Heart left ventricle (tissue), 16 donors: ENCODE measurements around the gene EXOSC6. TPM values are rescaled to one million over a fixed set of nuclear protein-coding genes. Genes with fewer than 3 reads are reported as not detected.
A peak's percentile ranks its signal among the peaks of the same experiment; 100 is the strongest.

Experiments
- ATAC-seq, 4 donors: fragments of 200-7000 bp; cut with Tn5 transposase; one replicate each; pipeline ENCODE4 v1.9.1; 2020 to 2022; ENCODE audit warnings: moderate library complexity in 4 of 4, mild to moderate bottlenecking in 3 of 4, moderate number of reproducible peaks in 1 of 4
- DNase-seq, 5 donors: peaks; one replicate each; pipeline ENCODE4 v3.0.0-alpha.2; 2020
- H3K27ac ChIP-seq, 12 donors: fragments of 200-600 bp; sonication (generic) in 4 of 12; one replicate each; pipeline versions ENCODE4 v1.5.0 to v1.8.0; 2016 to 2022; ENCODE audit warnings: mild to moderate bottlenecking in 2 of 12
- H3K27me3 ChIP-seq, 9 donors: fragments of 200-600 bp; sonication (generic) in 2 of 9; one replicate each; pipeline versions ENCODE4 v1.5.1 to v1.8.0; 2016 to 2022; ENCODE audit warnings: mild to moderate bottlenecking in 3 of 9
- H3K36me3 ChIP-seq, 9 donors: fragments of 200-600 bp; sonication (generic) in 2 of 9; one replicate each; pipeline versions ENCODE4 v1.5.0 to v1.8.0; 2018 to 2022; ENCODE audit warnings: mild to moderate bottlenecking in 2 of 9
- H3K4me1 ChIP-seq, 12 donors: fragments of 200-600 bp; sonication (generic) in 4 of 12; one replicate each; pipeline versions ENCODE4 v1.5.0 to v1.8.0; 2016 to 2022; ENCODE audit warnings: mild to moderate bottlenecking in 3 of 12
- H3K4me3 ChIP-seq, 12 donors: fragments of 200-600 bp; sonication (generic) in 4 of 12; one replicate each; pipeline versions ENCODE4 v1.5.0 to v1.8.0; 2017 to 2022; ENCODE audit warnings: mild to moderate bottlenecking in 9 of 12, moderate library complexity in 4 of 12
- H3K9me3 ChIP-seq, 12 donors: fragments of 200-600 bp; sonication (generic) in 4 of 12; one replicate each; pipeline versions ENCODE4 v1.5.0 to v1.8.0; 2016 to 2022; ENCODE audit warnings: mild to moderate bottlenecking in 1 of 12
- CTCF ChIP-seq, 12 donors: fragments of 200-600 bp; sonication (generic) in 4 of 12; IDR thresholded peaks; one replicate each; pipeline versions ENCODE4 v1.5.0 to v1.8.0; 2018 to 2022; ENCODE audit warnings: antibody characterized with exemption in 12 of 12, mild to moderate bottlenecking in 5 of 12
- POLR2A ChIP-seq, 2 donors: fragments of 450-650 bp; IDR thresholded peaks; one replicate each; pipeline ENCODE4 v1.6.1; 2017; ENCODE audit warnings: antibody characterized with exemption in 2 of 2, mild to moderate bottlenecking in 2 of 2, moderate library complexity in 2 of 2
- WGBS, 4 donors: extraction: QIAGEN DNeasy Blood & Tissue Kit in 2 of 4; methylation state at CpG; one replicate each; pipeline versions ENCODE4 v1.1.5 to v1.1.7; 2013 to 2018; 5-methylcytosine and 5-hydroxymethylcytosine counted together
- intact Hi-C, 10 donors: fragments of 100-400 bp; cut with DNase I; formaldehyde crosslinking; loops; one replicate each; pipeline versions ENCODE4 v1.11.1 to v1.14.2; 2022
- polyA plus RNA-seq, 2 donors: library from polyadenylated mRNA; stranded (reverse); fragments of 200-250 nt; gene quantifications; one replicate each; pipeline ENCODE4 v1.2.3, GENCODE V29; 2013
- total RNA-seq, 9 donors: library from RNA; depleted of rRNA in 2 of 9; stranded (reverse); fragments of >200 nt in 2 of 9; fragmentation: NEBNext Ultra II Directional in 3 of 9; extraction: Animal tissue kit (Norgen Biotek cat#: 25700) in 3 of 9; gene quantifications; one replicate each; pipeline versions ENCODE4 v1.1.0 to v1.2.4, GENCODE V29; 2016 to 2023
- donor health status: ischemic (EF 13 %, LVEDD 7.1; RV severe dilation, severe dysfunction).
- donor health status: healthy with polysubstance abuse.
- donor health status: DM: no; HTN: yes; CAD: no.
- donor health status: DM: no; HTN: no; CAD: no.
- donor health status: ischemic (EF 25% LVEDD 6.9; RV normal size, moderate dysfunction).
- donor health status: ischemic (EF 25% LVEDD 5.7; RV mildly dilated, moderate dysfunction).
- donor health status: healthy.
- donor health status: DM: yes; HTN: yes; CAD: no.
- donor health status: ischemic (EF 35%, LVEDD 5.7; RV mildly dilated, moderate dysfunction).
- donor health status: nonischemic (EF 11% LVEDD 7.7; RV severe dilation, severe dysfunction).
- donor health status: DM: yes; HTN: yes; CAD: no.
- donor health status: PGD.
- donor health status: ischemic (EF 29% LVEDD 5.4; RV normal size, mild dysfunction).
- donor health status: nonischemic (EF 23%, LVEDD 6.1; RV moderate dilation, normal function).

The EXOSC6 gene
- total and polyA plus RNA-seq, 11 donors: 7.1 to 19.2 (median 13.7) TPM

GRCh38 chr16:70254965-70255286 is 3.2 kb upstream of the EXOSC6 start:
- TF ChIP-seq POLR2A (IDR thresholded peaks at IDR 0.05): no peak
- TF ChIP-seq CTCF (IDR thresholded peaks at IDR 0.05): no peak
- 94 to 96% (median 95%) methylated on average over 12 of the region's 12 CpGs for WGBS, 4 donors
- Histone ChIP-seq H3K4me3 (no peak overlapping the region), H3K9me3 (no peaks in the 10 kb centered on the region), H3K27me3 (no peaks in the 10 kb centered on the region), H3K36me3 (peaks cover 0 to 85% (median 79%) of the 10 kb centered on the region in 9 donors), H3K4me1 (peaks cover 0 to 22% (median 10%) of the 10 kb centered on the region in 12 donors), H3K27ac (no peak overlapping the region)
- intact Hi-C loops: no loop called here
- ATAC-seq (no peak), DNase-seq (no peak)

- ATAC-seq (no peak), DNase-seq (no peak)
- 90 to 95% (median 92%) methylated on average over 9 of the region's 9 CpGs for WGBS, 4 donors
- intact Hi-C loops: no loop called here
- Histone ChIP-seq H3K36me3 (peaks cover 0 to 85% (median 74%) of the 10 kb centered on the region in 9 donors), H3K27ac (no peak overlapping the region), H3K4me1 (peaks cover 0 to 27% (median 15%) of the 10 kb centered on the region in 12 donors), H3K4me3 (no peak overlapping the region), H3K27me3 (no peaks in the 10 kb centered on the region), H3K9me3 (no peaks in the 10 kb centered on the region)
- TF ChIP-seq CTCF (IDR thresholded peaks at IDR 0.05) (peak in 2 of 12 donors; percentile 2 to 3), POLR2A (IDR thresholded peaks at IDR 0.05) (no peak)
These were observed 2.6 kb upstream of the EXOSC6 start for GRCh38 chr16:70254180-70254964.

GRCh38 chr16:70253291-70254106 is 1.8 kb upstream of the EXOSC6 start:
- Histone ChIP-seq H3K36me3 (peaks cover 0 to 84% (median 65%) of the 10 kb centered on the region in 9 donors), H3K4me1 (peaks cover 0 to 36% (median 20%) of the 10 kb centered on the region in 12 donors), H3K27ac (no peak overlapping the region), H3K9me3 (no peaks in the 10 kb centered on the region), H3K4me3 (no peak overlapping the region), H3K27me3 (no peaks in the 10 kb centered on the region)
- no peak for DNase-seq
- 71 to 79% (median 76%) methylated on average over 11 to 16 of the region's 16 CpGs for WGBS, 4 donors
- intact Hi-C loops: no loop called here
- TF ChIP-seq POLR2A (IDR thresholded peaks at IDR 0.05): no peak
- TF ChIP-seq CTCF (IDR thresholded peaks at IDR 0.05): peak in 10 of 12 donors; percentile 11 to 54 (median 35)
- ATAC-seq: no peak

- TF ChIP-seq CTCF (IDR thresholded peaks at IDR 0.05): peak in 5 of 12 donors; percentile 12 to 36 (median 20)
- TF ChIP-seq POLR2A (IDR thresholded peaks at IDR 0.05): no peak
- H3K4me3 ChIP-seq: no peak overlapping the region
- WGBS, 4 donors: 77 to 85% (median 84%) methylated on average over 21 of the region's 21 CpGs
- H3K4me1 ChIP-seq: peaks cover 0 to 33% (median 20%) of the 10 kb centered on the region in 12 donors
- H3K27me3 ChIP-seq: no peaks in the 10 kb centered on the region
- no peaks in the 10 kb centered on the region for H3K9me3 ChIP-seq
- no peak for ATAC-seq
- peaks cover 0 to 83% (median 57%) of the 10 kb centered on the region in 9 donors for H3K36me3 ChIP-seq
- intact Hi-C loops: no loop called here
- peak overlapping the region in 4 of 12 donors; percentile 81 to 91 (median 87) for H3K27ac ChIP-seq
- no peak for DNase-seq
These were observed 732 bp upstream of the EXOSC6 start for GRCh38 chr16:70252355-70252988.
